Tibial nerve (tissue), 4 donors: ENCODE data around the gene CD200.

ENCODE experiments used
- EP300 ChIP-seq, 2 donors: sonication (generic); formaldehyde crosslinking; IDR thresholded peaks; one replicate each; pipeline ENCODE4 v1.6.1; 2017; ENCODE audit warnings: antibody characterized with exemption in 2 of 2, mild to moderate bottlenecking in 1 of 2
- POLR2A ChIP-seq, 2 donors: fragments of 450-650 bp; IDR thresholded peaks; one replicate each; pipeline ENCODE4 v1.6.1; 2017; ENCODE audit warnings: antibody characterized with exemption in 2 of 2, mild to moderate bottlenecking in 2 of 2, moderate library complexity in 2 of 2
- TF ChIP-seq, protein P1 (sequence below), 5 experiments: fragments of 200-600 bp in 3 of 5; fragments of 450-650 bp in 2 of 5; sonication (generic) in 3 of 5; IDR thresholded peaks; one replicate each; pipeline ENCODE4 v1.5.1; 2016 to 2019; ENCODE audit warnings: antibody characterized with exemption in 5 of 5, mild to moderate bottlenecking in 3 of 5, moderate library complexity in 2 of 5

- TF ChIP-seq, protein P1, sequence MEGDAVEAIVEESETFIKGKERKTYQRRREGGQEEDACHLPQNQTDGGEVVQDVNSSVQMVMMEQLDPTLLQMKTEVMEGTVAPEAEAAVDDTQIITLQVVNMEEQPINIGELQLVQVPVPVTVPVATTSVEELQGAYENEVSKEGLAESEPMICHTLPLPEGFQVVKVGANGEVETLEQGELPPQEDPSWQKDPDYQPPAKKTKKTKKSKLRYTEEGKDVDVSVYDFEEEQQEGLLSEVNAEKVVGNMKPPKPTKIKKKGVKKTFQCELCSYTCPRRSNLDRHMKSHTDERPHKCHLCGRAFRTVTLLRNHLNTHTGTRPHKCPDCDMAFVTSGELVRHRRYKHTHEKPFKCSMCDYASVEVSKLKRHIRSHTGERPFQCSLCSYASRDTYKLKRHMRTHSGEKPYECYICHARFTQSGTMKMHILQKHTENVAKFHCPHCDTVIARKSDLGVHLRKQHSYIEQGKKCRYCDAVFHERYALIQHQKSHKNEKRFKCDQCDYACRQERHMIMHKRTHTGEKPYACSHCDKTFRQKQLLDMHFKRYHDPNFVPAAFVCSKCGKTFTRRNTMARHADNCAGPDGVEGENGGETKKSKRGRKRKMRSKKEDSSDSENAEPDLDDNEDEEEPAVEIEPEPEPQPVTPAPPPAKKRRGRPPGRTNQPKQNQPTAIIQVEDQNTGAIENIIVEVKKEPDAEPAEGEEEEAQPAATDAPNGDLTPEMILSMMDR (IDR thresholded peaks at IDR 0.05), result no peak
- no peak for TF ChIP-seq POLR2A (IDR thresholded peaks at IDR 0.05)
- no peak for TF ChIP-seq EP300 (IDR thresholded peaks at IDR 0.05)
Observed at GRCh38 chr3:112354642-112355306, 21.8 kb downstream of the CD200 start.
